ENCODE measurements around the gene CRTAP. TPM values are rescaled to one million over a fixed set of nuclear protein-coding genes. Genes with fewer than 3 reads are reported as not detected.
"Not testable (repeated sequence)": the region's sequence is repeated elsewhere in the genome, so short reads cannot be mapped to it uniquely, and the experiment has no call there.

The CRTAP gene
- polyA plus RNA-seq, 3 donors from 2014 or later, result 57.8 to 102 (median 58.7) TPM

DNA sequence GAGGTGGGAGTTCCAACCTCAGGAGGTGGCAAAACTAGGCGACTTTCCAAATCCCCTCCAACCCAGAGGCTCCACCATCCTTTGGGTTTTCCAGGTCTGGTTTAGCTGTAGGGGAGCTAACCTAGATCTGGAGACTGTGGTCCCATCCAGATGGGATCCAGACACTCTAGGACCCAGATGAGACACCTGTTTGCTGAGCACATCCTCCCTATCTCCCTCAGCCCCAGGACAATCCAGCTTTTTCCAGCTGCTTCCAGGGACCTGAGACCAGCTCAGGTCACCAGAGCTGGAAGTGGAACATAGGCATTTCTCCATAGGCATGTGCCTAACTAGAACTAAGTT is 18.2 kb downstream of the CRTAP start:
- no peak overlapping the region for H3K27ac Mint-ChIP-seq
- H3K36me3 Mint-ChIP-seq, result peaks cover 24 to 38% (median 26%) of the 10 kb centered on the region in 3 donors
- no peaks in the 10 kb centered on the region for H3K9me3 Mint-ChIP-seq
- H3K4me3 Mint-ChIP-seq, result no peak overlapping the region
- H3K27me3 Mint-ChIP-seq (ENCODE audit: low read depth in 3 of 3), result no peaks in the 10 kb centered on the region
- DNase-seq, result no peak
- peaks cover 0 to 5% of the 10 kb centered on the region in 2 donors for H3K4me1 Mint-ChIP-seq

GRCh38 chr3:33134026-33134625 is 20.3 kb downstream of the CRTAP start:
- Mint-ChIP-seq H3K27ac (no peak overlapping the region), H3K9me3 (no peaks in the 10 kb centered on the region), H3K36me3 (peaks cover 26 to 43% (median 28%) of the 10 kb centered on the region in 3 donors), H3K4me1 (peaks cover 0 to 5% of the 10 kb centered on the region in 2 donors), H3K27me3 (ENCODE audit: low read depth in 3 of 3) (no peaks in the 10 kb centered on the region), H3K4me3 (no peak overlapping the region)
- no peak for DNase-seq

DNA sequence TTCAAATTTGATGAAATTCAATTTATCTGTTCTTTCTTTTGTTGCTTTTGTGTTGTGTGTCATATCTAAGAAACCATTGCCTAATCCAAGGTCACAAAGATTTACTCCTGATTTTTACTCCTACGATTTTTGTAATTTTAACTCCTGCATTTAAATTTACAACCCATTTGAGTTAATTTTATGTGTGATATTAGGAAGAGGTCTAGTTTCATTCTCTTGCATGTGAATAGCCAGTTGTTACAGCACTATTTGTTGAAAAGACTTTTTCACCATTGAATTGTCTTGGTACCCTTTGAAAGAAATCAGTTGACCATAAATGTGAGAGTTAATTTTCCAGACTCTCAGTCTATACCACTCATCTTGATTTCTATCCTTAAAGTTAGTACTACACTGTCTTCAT is 23.9 kb downstream of the CRTAP start:
- Mint-ChIP-seq H3K4me3 (no peak overlapping the region), H3K4me1 (peaks cover 12 to 15% of the 10 kb centered on the region in 2 donors), H3K27ac (peak overlapping the region in 1 of 6 donors; percentile 27), H3K27me3 (ENCODE audit: low read depth in 3 of 3) (no peaks in the 10 kb centered on the region), H3K9me3 (no peaks in the 10 kb centered on the region), H3K36me3 (peaks cover 22 to 55% (median 37%) of the 10 kb centered on the region in 3 donors)
- DNase-seq, result no peak

GRCh38 chr3:33139006-33139623 is 25.3 kb downstream of the CRTAP start:
- Mint-ChIP-seq H3K4me1 (peaks cover 17 to 22% of the 10 kb centered on the region in 2 donors), H3K36me3 (peaks cover 35 to 58% (median 39%) of the 10 kb centered on the region in 3 donors)
- not testable (repeated sequence) for H3K4me3 Mint-ChIP-seq; DNase-seq; H3K27me3 Mint-ChIP-seq (ENCODE audit: low read depth in 3 of 3); H3K9me3 Mint-ChIP-seq; H3K27ac Mint-ChIP-seq

GRCh38 chr3:33139996-33140395 is 26.2 kb downstream of the CRTAP start:
- Mint-ChIP-seq H3K27ac (no peak overlapping the region), H3K4me1 (peaks cover 17 to 22% of the 10 kb centered on the region in 2 donors), H3K4me3 (no peak overlapping the region), H3K36me3 (peaks cover 29 to 49% (median 33%) of the 10 kb centered on the region in 3 donors), H3K9me3 (peaks cover 0 to under 1% (median 0%) of the 10 kb centered on the region in 6 donors), H3K27me3 (ENCODE audit: low read depth in 3 of 3) (no peaks in the 10 kb centered on the region)
- DNase-seq, result no peak

GRCh38 chr3:33141006-33141405 is 27.2 kb downstream of the CRTAP start:
- DNase-seq, result no peak
- peaks cover 0 to 1% (median 0%) of the 10 kb centered on the region in 6 donors for H3K9me3 Mint-ChIP-seq
- no peak overlapping the region for H3K27ac Mint-ChIP-seq
- H3K4me3 Mint-ChIP-seq, result no peak overlapping the region
- H3K36me3 Mint-ChIP-seq, result peaks cover 27 to 43% (median 29%) of the 10 kb centered on the region in 3 donors
- H3K4me1 Mint-ChIP-seq, result peaks cover 17 to 22% of the 10 kb centered on the region in 2 donors
- no peaks in the 10 kb centered on the region for H3K27me3 Mint-ChIP-seq (ENCODE audit: low read depth in 3 of 3)

DNA sequence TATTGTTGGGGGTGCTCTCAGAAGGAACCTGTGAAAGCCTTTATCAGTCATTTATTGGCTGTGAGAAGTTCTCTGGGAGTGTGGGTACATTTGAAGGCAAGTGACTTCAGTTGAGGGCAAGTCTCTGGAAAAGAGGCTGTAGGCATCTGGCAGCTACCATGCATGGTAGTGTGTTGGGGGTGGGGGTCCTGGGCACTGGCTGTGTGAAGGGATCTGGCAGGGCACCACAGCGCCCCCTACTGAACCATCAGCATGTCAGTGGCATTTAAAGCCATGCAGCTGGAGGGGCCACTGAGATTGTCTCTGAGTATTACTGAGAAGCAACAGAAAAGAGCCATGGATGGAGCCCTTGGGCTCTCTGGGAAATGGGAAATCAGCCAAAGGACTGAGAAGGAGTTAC is 30.6 kb downstream of the CRTAP start:
- DNase-seq, result no peak
- no peak overlapping the region for H3K4me3 Mint-ChIP-seq
- H3K36me3 Mint-ChIP-seq, result peaks cover 17 to 36% (median 35%) of the 10 kb centered on the region in 3 donors
- H3K27me3 Mint-ChIP-seq (ENCODE audit: low read depth in 3 of 3), result peaks cover 0 to 1% (median 0%) of the 10 kb centered on the region in 3 donors
- peaks cover 0 to 2% (median 0%) of the 10 kb centered on the region in 6 donors for H3K9me3 Mint-ChIP-seq
- peaks cover 17 to 22% of the 10 kb centered on the region in 2 donors for H3K4me1 Mint-ChIP-seq
- H3K27ac Mint-ChIP-seq, result no peak overlapping the region

- no peak for DNase-seq
- Mint-ChIP-seq H3K9me3 (peaks cover 0 to 2% (median 0%) of the 10 kb centered on the region in 6 donors), H3K4me1 (peaks cover 17 to 22% of the 10 kb centered on the region in 2 donors), H3K27ac (no peak overlapping the region), H3K36me3 (peaks cover 17 to 35% (median 34%) of the 10 kb centered on the region in 3 donors), H3K4me3 (no peak overlapping the region), H3K27me3 (ENCODE audit: low read depth in 3 of 3) (peaks cover 0 to 1% (median 0%) of the 10 kb centered on the region in 3 donors)
These were observed 31.5 kb downstream of the CRTAP start for GRCh38 chr3:33145221-33145900.

DNA sequence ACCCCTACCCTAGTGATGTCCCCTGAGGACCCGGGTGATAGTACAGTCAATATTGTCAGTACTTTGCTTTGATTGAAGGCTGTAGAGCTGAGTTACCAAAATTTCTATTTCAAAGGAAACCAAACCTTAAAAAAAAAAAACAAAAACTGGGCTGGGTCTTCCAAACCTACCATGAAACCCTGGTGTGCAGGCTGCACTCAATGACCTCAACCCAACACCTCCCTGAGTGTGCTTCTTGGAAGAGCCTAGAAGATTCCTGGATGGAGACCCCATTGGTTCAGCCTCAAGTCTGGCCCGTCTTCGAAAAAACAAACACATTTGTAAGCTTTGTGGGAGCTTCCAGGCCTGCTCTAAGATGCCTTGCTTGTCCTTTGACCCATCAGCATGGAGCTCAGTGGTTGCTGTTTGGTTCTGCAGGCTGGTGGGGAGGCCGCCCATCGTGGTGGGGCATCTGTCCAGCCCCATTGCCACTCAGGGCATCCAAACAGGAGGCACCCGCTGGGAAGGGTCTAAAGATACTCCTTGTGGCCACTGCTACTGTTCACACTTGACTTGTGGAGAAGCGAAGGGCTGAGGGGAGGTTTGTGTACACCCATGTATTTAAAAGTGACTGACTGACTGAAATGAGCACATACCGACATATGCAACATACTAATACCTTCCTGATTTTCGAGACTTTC is 32.2 kb downstream of the CRTAP start:
- H3K4me3 Mint-ChIP-seq, result no peak overlapping the region
- no peak for DNase-seq
- H3K27me3 Mint-ChIP-seq (ENCODE audit: low read depth in 3 of 3), result peaks cover 0 to 1% (median 0%) of the 10 kb centered on the region in 3 donors
- H3K4me1 Mint-ChIP-seq, result peaks cover 17 to 22% of the 10 kb centered on the region in 2 donors
- H3K27ac Mint-ChIP-seq, result no peak overlapping the region
- peaks cover 0 to 2% (median 0%) of the 10 kb centered on the region in 6 donors for H3K9me3 Mint-ChIP-seq
- peaks cover 17 to 35% (median 30%) of the 10 kb centered on the region in 3 donors for H3K36me3 Mint-ChIP-seq

DNA sequence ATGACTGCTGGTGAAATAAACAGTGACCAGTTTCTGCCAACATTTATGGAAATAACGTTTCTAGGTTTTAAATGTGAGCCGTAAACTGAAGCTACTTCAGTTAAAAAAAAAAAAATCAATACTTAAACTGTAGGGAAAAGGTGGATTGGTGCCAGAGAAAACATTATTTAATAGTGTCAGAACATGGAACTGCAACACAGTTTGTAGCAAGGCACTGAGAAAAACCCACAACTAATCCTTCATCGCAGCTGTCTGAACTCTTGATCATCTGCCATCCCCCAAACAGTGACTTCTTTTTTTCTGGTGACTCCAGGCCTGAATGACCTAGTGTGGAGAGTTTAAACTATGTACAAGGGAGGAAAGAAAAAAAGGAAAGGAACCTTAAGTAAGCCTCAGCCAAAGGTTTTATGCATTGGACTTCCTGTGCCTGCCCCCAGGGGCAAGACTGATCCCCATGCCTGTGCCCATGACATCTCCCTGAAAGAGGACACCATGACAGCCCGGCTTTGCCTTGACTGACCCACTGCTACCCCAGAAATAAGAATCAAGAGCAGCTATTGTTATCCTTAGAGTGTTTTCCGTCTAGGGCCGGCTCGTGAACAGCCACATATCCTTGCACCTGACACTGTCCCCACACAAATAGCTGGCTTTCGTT is 33.1 kb downstream of the CRTAP start:
- Mint-ChIP-seq H3K27me3 (ENCODE audit: low read depth in 3 of 3) (peaks cover 0 to 1% (median 0%) of the 10 kb centered on the region in 3 donors), H3K4me3 (no peak overlapping the region), H3K27ac (no peak overlapping the region), H3K4me1 (peaks cover 12 to 14% of the 10 kb centered on the region in 2 donors), H3K36me3 (peaks cover 14 to 35% (median 23%) of the 10 kb centered on the region in 3 donors), H3K9me3 (peaks cover 0 to 2% (median 0%) of the 10 kb centered on the region in 6 donors)
- no peak for DNase-seq

DNA sequence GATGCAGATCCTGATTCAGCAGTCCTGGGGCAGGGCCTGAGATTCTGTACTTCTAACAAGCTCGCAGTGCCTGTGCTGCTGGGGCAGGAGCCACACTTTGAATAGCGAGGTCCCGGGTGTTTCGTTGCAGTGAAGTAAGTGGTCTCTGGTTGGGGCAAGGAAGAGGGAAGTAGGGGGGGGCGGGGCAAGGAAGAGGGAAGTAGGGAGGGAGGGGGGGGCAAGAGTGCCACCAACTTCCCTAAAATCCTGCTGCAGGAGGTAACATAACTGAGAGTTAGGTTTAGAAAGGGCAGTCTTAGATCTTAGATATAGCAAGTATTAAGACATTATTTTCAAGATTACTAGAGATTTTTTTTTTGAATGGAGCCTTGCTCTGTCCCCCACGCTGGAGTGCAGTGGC is 35.5 kb downstream of the CRTAP start:
- H3K9me3 Mint-ChIP-seq, result peaks cover 0 to 2% (median 0%) of the 10 kb centered on the region in 6 donors
- no peak overlapping the region for H3K27ac Mint-ChIP-seq
- H3K36me3 Mint-ChIP-seq, result peaks cover 0 to 15% (median 7%) of the 10 kb centered on the region in 3 donors
- no peak overlapping the region for H3K4me3 Mint-ChIP-seq
- H3K27me3 Mint-ChIP-seq (ENCODE audit: low read depth in 3 of 3), result peaks cover 0 to 1% (median 0%) of the 10 kb centered on the region in 3 donors
- no peaks in the 10 kb centered on the region for H3K4me1 Mint-ChIP-seq
- no peak for DNase-seq

GRCh38 chr3:33152363-33153360 is 38.8 kb downstream of the CRTAP start:
- Mint-ChIP-seq H3K4me3 (no peak overlapping the region), H3K9me3 (peaks cover 0 to 1% (median 0%) of the 10 kb centered on the region in 6 donors), H3K27ac (no peak overlapping the region), H3K4me1 (no peaks in the 10 kb centered on the region), H3K27me3 (ENCODE audit: low read depth in 3 of 3) (no peaks in the 10 kb centered on the region), H3K36me3 (peaks cover 0 to 5% (median 0%) of the 10 kb centered on the region in 3 donors)
- no peak for DNase-seq

All from immature natural killer cell (primary cell).